ENCODE results near the gene OTULIN. TPM values are rescaled to one million over a fixed set of nuclear protein-coding genes. Genes with fewer than 3 reads are reported as not detected.

Gene OTULIN
- total RNA-seq, 6 experiments from 2014 or later = 17.5 to 22.0 (median 21.3) TPM

GRCh38 chr5:14729448-14730385 lies 65.2 kb downstream of the OTULIN start:
- Mint-ChIP-seq H3K4me1 (ENCODE audit: low read depth) (peaks cover 23% of the 10 kb centered on the region), H3K27me3 (ENCODE audit: insufficient read depth) (peaks cover 7% of the 10 kb centered on the region; the same call in 1 of the 2 replicates), H3K9me3 (no peaks in the 10 kb centered on the region), H3K4me3 (no peak overlapping the region), H3K36me3 (ENCODE audit: low read depth) (no peaks in the 10 kb centered on the region; the same call in 1 of the 2 replicates), H3K27ac (no peak overlapping the region)
- no peak for TF ChIP-seq CTCF (IDR thresholded peaks at IDR 0.05)
- no peak for DNase-seq

DNA sequence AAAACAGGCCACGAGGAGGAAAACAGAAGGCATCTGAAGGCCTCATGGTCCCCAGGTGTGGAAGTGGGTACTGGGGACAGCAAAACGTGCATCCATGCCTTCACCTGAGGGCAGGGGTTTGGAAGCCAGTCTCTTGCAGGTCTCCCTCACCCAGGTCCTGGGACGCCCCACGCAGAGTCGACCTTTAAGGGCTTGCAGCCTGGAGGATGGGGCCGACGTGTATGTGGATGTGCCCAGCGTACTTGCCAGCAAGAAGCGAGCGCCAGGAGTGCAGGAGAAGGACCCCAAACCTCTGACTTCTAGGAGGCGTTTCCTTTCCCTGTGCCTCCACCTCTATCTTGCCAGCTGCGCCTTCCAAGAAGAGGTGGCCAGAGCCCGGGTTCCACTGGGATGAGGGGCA lies 65.9 kb downstream of the OTULIN start:
- peaks cover 23% of the 10 kb centered on the region for H3K4me1 Mint-ChIP-seq (ENCODE audit: low read depth)
- peaks cover 7% of the 10 kb centered on the region; the same call in 1 of the 2 replicates for H3K27me3 Mint-ChIP-seq (ENCODE audit: insufficient read depth)
- H3K4me3 Mint-ChIP-seq = no peak overlapping the region
- no peak for TF ChIP-seq CTCF (IDR thresholded peaks at IDR 0.05)
- DNase-seq = no peak
- H3K9me3 Mint-ChIP-seq = no peaks in the 10 kb centered on the region
- no peaks in the 10 kb centered on the region; the same call in 1 of the 2 replicates for H3K36me3 Mint-ChIP-seq (ENCODE audit: low read depth)
- H3K27ac Mint-ChIP-seq = no peak overlapping the region

GRCh38 chr5:14730881-14731280 lies 66.4 kb downstream of the OTULIN start:
- Mint-ChIP-seq H3K4me3 (no peak overlapping the region), H3K27ac (no peak overlapping the region), H3K36me3 (ENCODE audit: low read depth) (no peaks in the 10 kb centered on the region; the same call in 1 of the 2 replicates), H3K4me1 (ENCODE audit: low read depth) (peaks cover 21% of the 10 kb centered on the region), H3K9me3 (no peaks in the 10 kb centered on the region), H3K27me3 (ENCODE audit: insufficient read depth) (peaks cover 7% of the 10 kb centered on the region; the same call in 1 of the 2 replicates)
- no peak for DNase-seq
- TF ChIP-seq CTCF (IDR thresholded peaks at IDR 0.05) = no peak

- no peak for TF ChIP-seq CTCF (IDR thresholded peaks at IDR 0.05)
- H3K27ac Mint-ChIP-seq = no peak overlapping the region
Measured at GRCh38 chr5:14732991-14733390, 68.5 kb downstream of the OTULIN start.

GRCh38 chr5:14733661-14734060 lies 69.1 kb downstream of the OTULIN start:
- H3K4me3 Mint-ChIP-seq = no peak overlapping the region
- DNase-seq = no peak
- peaks cover 4% of the 10 kb centered on the region for H3K4me1 Mint-ChIP-seq (ENCODE audit: low read depth)
- H3K27me3 Mint-ChIP-seq (ENCODE audit: insufficient read depth) = peaks cover 1% of the 10 kb centered on the region; the same call in 1 of the 2 replicates
- no peaks in the 10 kb centered on the region for H3K9me3 Mint-ChIP-seq
- H3K27ac Mint-ChIP-seq = no peak overlapping the region
- no peak for TF ChIP-seq CTCF (IDR thresholded peaks at IDR 0.05)
- H3K36me3 Mint-ChIP-seq (ENCODE audit: low read depth) = peaks cover 11% of the 10 kb centered on the region

More at GRCh38 chr5:14732991-14733390, 68.5 kb downstream of the OTULIN start:
- no peak for DNase-seq
- Mint-ChIP-seq H3K4me3 (no peak overlapping the region), H3K36me3 (ENCODE audit: low read depth) (peaks cover 8% of the 10 kb centered on the region), H3K27me3 (ENCODE audit: insufficient read depth) (peaks cover 1% of the 10 kb centered on the region; the same call in 1 of the 2 replicates), H3K9me3 (no peaks in the 10 kb centered on the region), H3K4me1 (ENCODE audit: low read depth) (no peaks in the 10 kb centered on the region; the same call in 1 of the 2 replicates)
